Left ventricle myocardium inferior (tissue), 1 donor: ENCODE results near the gene SHISA6. TPM values are rescaled to one million over a fixed set of nuclear protein-coding genes. Genes with fewer than 3 reads are reported as not detected.

Source experiments
- DNase-seq: peaks from one replicate; pipeline ENCODE4 v3.0.0-alpha.2; 2020
- H3K27ac ChIP-seq: fragments of 200-600 bp; replicated peaks from 2 replicates; pipeline ENCODE4 v1.8.0; 2021
- H3K27me3 ChIP-seq: fragments of 200-600 bp; 2 replicates; pipeline ENCODE4 v1.8.0; 2021; ENCODE audit warnings: low read depth
- H3K36me3 ChIP-seq: fragments of 200-600 bp; 2 replicates; pipeline ENCODE4 v1.8.0; 2021
- H3K4me1 ChIP-seq: fragments of 200-600 bp; 2 replicates; pipeline ENCODE4 v1.8.0; 2021
- H3K4me3 ChIP-seq: fragments of 200-600 bp; 2 replicates; pipeline ENCODE4 v1.8.0; 2021; ENCODE audit warnings: mild to moderate bottlenecking, moderate library complexity
- H3K9me3 ChIP-seq: fragments of 200-600 bp; replicated peaks from 2 replicates; pipeline ENCODE4 v1.8.0; 2021
- intact Hi-C: fragments of 100-400 bp; cut with micrococcal nuclease; formaldehyde crosslinking; loops from one replicate; pipeline ENCODE4 v1.11.0; 2022
- total RNA-seq: library from RNA; stranded (reverse); fragmentation: NEBNext Ultra II Directional; extraction: Animal tissue kit (Norgen Biotek cat#: 25700); gene quantifications from one replicate; pipeline ENCODE4 v1.2.1, GENCODE V29; 2021
- TF ChIP-seq, protein P1 (sequence below): fragments of 200-600 bp; IDR thresholded peaks from 2 replicates; pipeline ENCODE4 v1.8.0; 2021; ENCODE audit warnings: antibody characterized with exemption, mild to moderate bottlenecking, borderline replicate concordance
- donor health status: DM: no; HTN: yes; CAD: no; lungs with severe emphysema.

Gene SHISA6
- total RNA-seq, 1 donor from 2014 or later, result 0.66 TPM

DNA sequence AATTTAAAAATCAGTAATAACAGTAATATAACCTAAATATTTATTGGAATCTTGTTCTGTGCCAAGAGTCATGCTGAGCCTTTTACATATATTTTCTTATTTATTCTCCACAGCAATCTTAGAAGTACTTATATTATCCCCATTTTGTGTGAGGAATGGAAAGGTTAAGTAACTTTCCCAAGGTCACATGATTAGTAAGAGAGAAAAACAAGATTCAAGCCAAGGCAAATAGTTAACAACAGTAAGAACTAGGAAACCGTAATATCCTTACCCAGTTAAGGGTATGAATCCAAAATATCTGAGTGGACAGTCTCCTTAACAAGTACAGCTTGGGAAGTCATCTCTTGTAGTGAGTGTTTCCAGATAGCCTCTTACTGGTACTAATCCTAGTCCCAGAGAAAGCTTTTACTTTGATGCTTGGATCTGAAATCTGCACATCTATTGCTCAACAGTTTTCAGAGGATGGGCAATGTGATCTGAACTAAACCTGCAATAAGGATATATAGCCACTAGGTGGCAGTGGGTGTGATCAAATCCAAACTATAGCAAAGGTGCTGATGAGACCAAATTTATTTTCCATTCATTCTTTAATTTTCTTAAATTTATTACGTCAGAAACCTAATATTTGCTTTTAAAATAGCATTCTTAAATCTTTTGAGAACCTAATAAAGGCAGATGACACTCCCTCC is 23.3 kb downstream of the SHISA6 start:
- no peak overlapping the region for H3K4me3 ChIP-seq
- H3K27ac ChIP-seq, result no peak overlapping the region
- TF ChIP-seq, protein P1, sequence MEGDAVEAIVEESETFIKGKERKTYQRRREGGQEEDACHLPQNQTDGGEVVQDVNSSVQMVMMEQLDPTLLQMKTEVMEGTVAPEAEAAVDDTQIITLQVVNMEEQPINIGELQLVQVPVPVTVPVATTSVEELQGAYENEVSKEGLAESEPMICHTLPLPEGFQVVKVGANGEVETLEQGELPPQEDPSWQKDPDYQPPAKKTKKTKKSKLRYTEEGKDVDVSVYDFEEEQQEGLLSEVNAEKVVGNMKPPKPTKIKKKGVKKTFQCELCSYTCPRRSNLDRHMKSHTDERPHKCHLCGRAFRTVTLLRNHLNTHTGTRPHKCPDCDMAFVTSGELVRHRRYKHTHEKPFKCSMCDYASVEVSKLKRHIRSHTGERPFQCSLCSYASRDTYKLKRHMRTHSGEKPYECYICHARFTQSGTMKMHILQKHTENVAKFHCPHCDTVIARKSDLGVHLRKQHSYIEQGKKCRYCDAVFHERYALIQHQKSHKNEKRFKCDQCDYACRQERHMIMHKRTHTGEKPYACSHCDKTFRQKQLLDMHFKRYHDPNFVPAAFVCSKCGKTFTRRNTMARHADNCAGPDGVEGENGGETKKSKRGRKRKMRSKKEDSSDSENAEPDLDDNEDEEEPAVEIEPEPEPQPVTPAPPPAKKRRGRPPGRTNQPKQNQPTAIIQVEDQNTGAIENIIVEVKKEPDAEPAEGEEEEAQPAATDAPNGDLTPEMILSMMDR, result no peak
- no peak for DNase-seq
- no peaks in the 10 kb centered on the region for H3K4me1 ChIP-seq
- intact Hi-C loops, result no loop called here
- no peaks in the 10 kb centered on the region for H3K36me3 ChIP-seq
- peaks cover 34% of the 10 kb centered on the region for H3K9me3 ChIP-seq
- H3K27me3 ChIP-seq, result peaks cover 14% of the 10 kb centered on the region

DNA sequence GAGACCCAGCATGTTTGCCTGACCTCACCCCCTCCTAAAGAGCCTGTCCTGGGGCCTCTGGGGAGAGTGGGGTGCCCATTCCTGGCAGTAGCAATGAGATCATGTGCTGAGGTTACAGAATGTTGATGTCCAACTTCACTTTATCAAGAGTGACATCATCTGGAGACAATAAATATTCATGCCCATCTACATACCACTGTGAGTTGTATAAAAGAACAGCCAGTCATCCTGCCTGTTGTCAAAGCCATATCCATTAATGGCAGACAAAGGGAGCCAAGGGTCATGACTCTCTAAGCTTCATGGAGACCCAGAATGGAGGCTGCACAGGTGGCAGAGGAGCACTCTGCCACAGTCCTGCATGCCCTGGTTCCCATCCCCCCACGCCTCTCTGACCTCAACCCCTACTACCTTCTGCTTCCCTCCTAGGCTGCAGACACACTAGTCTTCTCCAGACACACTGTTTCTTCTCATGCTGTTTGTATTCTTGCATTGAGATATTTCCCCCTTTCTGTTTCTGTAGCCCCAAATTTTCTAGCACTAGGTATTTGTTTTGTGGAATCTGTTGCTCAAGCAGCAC is 27.1 kb downstream of the SHISA6 start:
- no peak for DNase-seq
- peaks cover 21% of the 10 kb centered on the region for H3K27me3 ChIP-seq
- no peak overlapping the region for H3K27ac ChIP-seq
- H3K9me3 ChIP-seq, result peaks cover 26% of the 10 kb centered on the region
- intact Hi-C loops, result no loop called here
- no peaks in the 10 kb centered on the region for H3K36me3 ChIP-seq
- no peak overlapping the region for H3K4me3 ChIP-seq
- TF ChIP-seq, protein P1, result no peak
- no peaks in the 10 kb centered on the region for H3K4me1 ChIP-seq

DNA sequence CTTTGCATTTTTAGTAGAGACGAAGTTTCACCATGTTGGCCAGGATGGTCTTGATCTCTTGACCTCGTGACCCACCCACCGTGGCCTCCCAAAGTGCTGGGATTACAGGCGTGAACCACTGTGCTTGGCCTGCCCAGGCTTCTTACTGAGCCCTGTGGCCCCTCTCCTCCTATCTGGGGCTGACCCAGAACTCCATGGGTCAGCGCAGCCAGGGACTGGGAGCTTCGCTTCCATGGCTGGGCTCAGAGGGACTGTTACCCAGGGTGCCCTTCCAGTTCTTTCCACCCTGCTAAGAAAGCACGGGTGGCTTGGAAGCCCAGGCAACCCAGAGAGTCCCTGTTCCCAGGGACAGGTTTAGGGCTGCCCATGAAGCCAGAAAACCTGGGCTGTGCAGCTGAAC is 28.2 kb downstream of the SHISA6 start:
- TF ChIP-seq, protein P1, result no peak
- Histone ChIP-seq H3K36me3 (no peaks in the 10 kb centered on the region), H3K9me3 (peaks cover 15% of the 10 kb centered on the region), H3K27me3 (peaks cover 28% of the 10 kb centered on the region), H3K27ac (no peak overlapping the region), H3K4me1 (no peaks in the 10 kb centered on the region), H3K4me3 (no peak overlapping the region)
- intact Hi-C loops, result no loop called here
- DNase-seq, result no peak

DNA sequence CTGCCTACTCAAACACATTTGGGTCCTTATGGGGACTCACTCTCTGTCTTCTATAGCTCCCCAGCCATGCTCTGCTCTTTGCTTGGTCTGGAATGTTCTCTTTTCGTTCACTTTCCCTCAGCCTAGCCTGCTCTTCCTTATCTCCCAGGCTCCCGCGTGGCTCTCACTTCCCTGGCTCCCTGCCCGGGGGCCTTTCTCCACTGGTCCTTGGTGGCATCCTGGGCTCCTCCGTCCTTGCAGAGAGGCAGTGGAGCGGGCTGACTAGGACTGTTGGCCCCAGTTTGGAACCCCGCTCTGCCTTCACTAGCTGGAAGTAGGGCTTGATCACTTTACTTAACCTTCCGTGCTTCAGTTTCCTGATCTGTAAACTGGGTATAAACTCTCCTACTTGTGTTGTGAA is 31.2 kb downstream of the SHISA6 start:
- Histone ChIP-seq H3K36me3 (no peaks in the 10 kb centered on the region), H3K9me3 (no peaks in the 10 kb centered on the region), H3K4me3 (no peak overlapping the region), H3K27me3 (peaks cover 30% of the 10 kb centered on the region), H3K4me1 (no peaks in the 10 kb centered on the region), H3K27ac (no peak overlapping the region)
- intact Hi-C loops, result no loop called here
- DNase-seq, result no peak
- TF ChIP-seq, protein P1, result no peak

DNA sequence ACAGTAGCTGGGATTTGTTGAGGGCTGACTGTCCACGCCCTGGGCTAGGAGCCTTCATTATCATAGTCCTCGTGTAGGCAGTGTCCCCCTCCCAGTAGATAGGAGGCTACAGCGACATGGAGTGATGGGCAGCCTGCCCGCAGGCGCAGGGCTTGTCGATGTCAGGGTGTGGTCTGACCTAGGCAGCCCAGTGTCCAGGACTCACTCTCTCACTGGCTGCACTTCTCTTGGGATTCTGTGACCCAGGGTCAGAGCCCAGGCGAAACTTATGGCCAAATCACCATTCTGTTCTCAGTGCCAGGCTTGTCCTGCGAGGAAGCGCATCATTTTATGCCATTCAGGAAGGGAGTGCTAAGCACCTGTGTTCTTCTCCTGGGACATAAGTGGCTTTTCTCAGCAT is 32.6 kb downstream of the SHISA6 start:
- H3K4me3 ChIP-seq, result no peak overlapping the region
- H3K9me3 ChIP-seq, result no peaks in the 10 kb centered on the region
- intact Hi-C loops, result no loop called here
- H3K27me3 ChIP-seq, result peaks cover 30% of the 10 kb centered on the region
- no peak overlapping the region for H3K27ac ChIP-seq
- TF ChIP-seq, protein P1, result no peak
- H3K4me1 ChIP-seq, result no peaks in the 10 kb centered on the region
- DNase-seq, result no peak
- H3K36me3 ChIP-seq, result no peaks in the 10 kb centered on the region
